ENCODE results near the gene PIH1D1. TPM values are rescaled to one million over a fixed set of nuclear protein-coding genes. Genes with fewer than 3 reads are reported as not detected.
A peak's percentile ranks its signal among the peaks of the same experiment; 100 is the strongest.

PIH1D1 gene
- total RNA-seq, 4 donors from 2014 or later, result 96.2 to 229 (median 115) TPM

DNA sequence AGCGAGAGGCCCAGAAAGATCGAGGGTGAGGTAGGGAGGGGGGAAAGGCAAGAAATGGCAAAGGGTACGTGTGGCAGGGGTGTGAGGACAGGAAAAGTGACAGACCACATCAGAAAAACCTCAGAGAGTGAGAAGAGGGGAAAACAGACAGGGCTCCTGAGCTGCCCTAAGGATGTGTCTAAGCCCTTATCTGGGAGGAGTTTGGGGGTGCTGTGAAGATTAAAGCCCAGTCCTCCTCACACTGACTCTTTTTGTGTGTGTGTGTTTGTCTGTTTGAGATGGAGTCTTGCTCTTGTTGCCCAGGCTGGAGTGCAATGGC lies 27.7 kb downstream of the PIH1D1 start:
- DNase-seq, result no peak

GRCh38 chr19:49423071-49423984 lies 28.3 kb downstream of the PIH1D1 start, which contains the start of gene PTH2:
Gene PTH2 (minus strand): TSS chr19:49423441. CDS start chr19:49423339, 102 bp downstream.
- peaks cover 3 to 27% (median 19%) of the 10 kb centered on the region in 4 donors for H3K4me1 ChIP-seq
- peak within 1 kb of the TSS in 3 of 4 donors; percentile 23 to 41 (median 24) for H3K4me3 ChIP-seq
- TF ChIP-seq POLR2A (IDR thresholded peaks at IDR 0.05), result no peak
- TF ChIP-seq, protein P1, sequence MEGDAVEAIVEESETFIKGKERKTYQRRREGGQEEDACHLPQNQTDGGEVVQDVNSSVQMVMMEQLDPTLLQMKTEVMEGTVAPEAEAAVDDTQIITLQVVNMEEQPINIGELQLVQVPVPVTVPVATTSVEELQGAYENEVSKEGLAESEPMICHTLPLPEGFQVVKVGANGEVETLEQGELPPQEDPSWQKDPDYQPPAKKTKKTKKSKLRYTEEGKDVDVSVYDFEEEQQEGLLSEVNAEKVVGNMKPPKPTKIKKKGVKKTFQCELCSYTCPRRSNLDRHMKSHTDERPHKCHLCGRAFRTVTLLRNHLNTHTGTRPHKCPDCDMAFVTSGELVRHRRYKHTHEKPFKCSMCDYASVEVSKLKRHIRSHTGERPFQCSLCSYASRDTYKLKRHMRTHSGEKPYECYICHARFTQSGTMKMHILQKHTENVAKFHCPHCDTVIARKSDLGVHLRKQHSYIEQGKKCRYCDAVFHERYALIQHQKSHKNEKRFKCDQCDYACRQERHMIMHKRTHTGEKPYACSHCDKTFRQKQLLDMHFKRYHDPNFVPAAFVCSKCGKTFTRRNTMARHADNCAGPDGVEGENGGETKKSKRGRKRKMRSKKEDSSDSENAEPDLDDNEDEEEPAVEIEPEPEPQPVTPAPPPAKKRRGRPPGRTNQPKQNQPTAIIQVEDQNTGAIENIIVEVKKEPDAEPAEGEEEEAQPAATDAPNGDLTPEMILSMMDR (IDR thresholded peaks at IDR 0.05), result no peak
- H3K36me3 ChIP-seq, result no peaks in the 10 kb centered on the region
- peaks cover 0 to 65% of the 10 kb centered on the region in 2 donors for H3K27me3 ChIP-seq
- no peak within 1 kb of the TSS for H3K27ac ChIP-seq
- no peaks in the 10 kb centered on the region for H3K9me3 ChIP-seq
- no peak for DNase-seq

More for the DNA sequence above, 27.7 kb downstream of the PIH1D1 start:
- no peak for TF ChIP-seq POLR2A (IDR thresholded peaks at IDR 0.05)
- TF ChIP-seq, protein P1 (IDR thresholded peaks at IDR 0.05), result no peak
- H3K36me3 ChIP-seq, result no peaks in the 10 kb centered on the region
- no peaks in the 10 kb centered on the region for H3K9me3 ChIP-seq
- peaks cover 3 to 32% (median 21%) of the 10 kb centered on the region in 4 donors for H3K4me1 ChIP-seq
- H3K27me3 ChIP-seq, result peaks cover 0 to 71% of the 10 kb centered on the region in 2 donors
- no peak overlapping the region for H3K27ac ChIP-seq
- no peak overlapping the region for H3K4me3 ChIP-seq

DNA sequence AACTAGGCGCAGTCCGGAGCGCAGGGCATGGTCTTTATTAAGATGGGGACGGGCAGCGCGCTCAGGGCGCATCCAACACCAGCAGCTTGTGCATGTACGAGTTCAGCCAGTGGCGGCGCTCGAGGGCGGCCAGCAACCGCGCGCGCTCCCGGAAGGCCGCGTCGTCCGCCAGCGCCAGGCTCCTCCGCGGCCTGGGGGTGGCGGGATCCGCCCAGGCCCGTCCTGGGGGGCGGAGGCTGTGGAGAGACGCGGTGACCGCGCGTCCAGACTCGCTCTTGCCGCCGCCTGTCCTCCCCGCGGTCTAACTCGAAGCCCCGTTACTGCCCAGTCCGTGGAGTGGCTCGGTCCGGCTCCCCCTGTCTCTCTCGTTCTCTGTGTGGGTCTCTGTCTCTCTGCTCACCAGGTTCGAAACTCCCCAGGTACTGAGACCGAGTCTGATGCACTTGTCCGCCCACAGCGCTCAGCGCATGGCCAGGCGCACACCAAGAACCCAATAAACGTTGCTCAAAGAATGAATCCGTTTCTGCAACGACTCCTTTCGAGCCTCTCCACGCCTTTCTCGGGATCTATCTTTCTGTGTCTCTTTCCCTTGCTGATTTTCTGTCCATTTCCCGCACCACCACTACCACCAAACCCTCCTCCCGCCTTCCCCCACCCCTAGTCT lies 29.1 kb downstream of the PIH1D1 start:
- no peak for DNase-seq
- Histone ChIP-seq H3K4me1 (peaks cover 3 to 21% (median 16%) of the 10 kb centered on the region in 4 donors), H3K4me3 (peak overlapping the region in 3 of 4 donors; percentile 23 to 41 (median 24)), H3K27me3 (peaks cover 0 to 58% of the 10 kb centered on the region in 2 donors), H3K9me3 (no peaks in the 10 kb centered on the region), H3K36me3 (no peaks in the 10 kb centered on the region), H3K27ac (no peak overlapping the region)
- TF ChIP-seq, protein P1 (IDR thresholded peaks at IDR 0.05), result peak in 3 of 6 experiments; percentile 16 to 39 (median 36)
- no peak for TF ChIP-seq POLR2A (IDR thresholded peaks at IDR 0.05)

GRCh38 chr19:49421878-49422202 lies 29.8 kb downstream of the PIH1D1 start:
- Histone ChIP-seq H3K9me3 (no peaks in the 10 kb centered on the region), H3K36me3 (no peaks in the 10 kb centered on the region), H3K4me1 (peaks cover 3 to 21% (median 16%) of the 10 kb centered on the region in 4 donors), H3K27me3 (peaks cover 0 to 53% of the 10 kb centered on the region in 2 donors), H3K27ac (no peak overlapping the region), H3K4me3 (no peak overlapping the region)
- DNase-seq, result no peak
- TF ChIP-seq, protein P1 (IDR thresholded peaks at IDR 0.05), result no peak
- no peak for TF ChIP-seq POLR2A (IDR thresholded peaks at IDR 0.05)

DNA sequence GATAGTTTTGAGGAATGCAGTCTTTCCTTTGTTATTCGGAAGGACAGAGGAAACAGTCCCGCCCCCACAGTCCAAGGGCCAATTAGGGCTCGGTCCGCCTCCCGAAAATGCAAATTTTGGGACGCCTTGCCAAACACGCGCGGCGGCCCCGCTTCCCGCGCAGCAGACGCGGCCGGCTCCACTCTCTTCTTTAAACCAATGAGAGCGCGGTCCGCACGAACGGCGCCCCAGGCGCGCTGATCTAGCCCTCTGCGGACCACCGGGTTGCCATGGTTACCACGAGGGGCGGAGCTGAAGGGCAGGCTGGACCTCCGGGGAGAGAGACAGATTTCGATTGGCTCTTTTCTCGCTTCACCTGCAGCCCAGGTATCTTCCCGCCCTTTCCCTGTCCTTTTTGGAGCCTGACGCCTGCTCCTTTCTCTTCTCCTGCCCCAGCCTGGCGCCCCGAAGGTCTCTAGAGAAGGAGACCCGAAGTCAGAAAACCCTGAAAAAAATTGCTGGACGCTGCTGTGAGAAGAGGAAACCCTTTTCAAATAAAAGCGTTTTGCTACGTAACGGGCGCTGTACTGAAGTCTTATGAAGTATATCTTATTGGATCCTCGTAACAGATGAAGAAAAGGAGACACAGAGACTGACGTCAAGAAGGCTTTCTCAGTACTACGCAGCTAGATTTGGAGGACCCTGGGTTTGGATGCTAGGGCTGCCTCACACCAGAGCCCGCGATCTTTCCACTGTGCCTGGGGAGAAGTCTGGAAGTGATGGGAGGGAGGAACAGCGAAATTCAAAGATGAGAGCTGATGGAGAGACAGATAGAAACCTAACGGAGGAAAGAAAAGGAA lies 30.4 kb downstream of the PIH1D1 start:
- Histone ChIP-seq H3K27me3 (peaks cover 0 to 47% of the 10 kb centered on the region in 2 donors), H3K27ac (no peak overlapping the region), H3K4me3 (peak overlapping the region in 2 of 4 donors; percentile 13 to 31), H3K9me3 (no peaks in the 10 kb centered on the region), H3K4me1 (peaks cover 3 to 21% (median 16%) of the 10 kb centered on the region in 4 donors), H3K36me3 (no peaks in the 10 kb centered on the region)
- no peak for TF ChIP-seq POLR2A (IDR thresholded peaks at IDR 0.05)
- TF ChIP-seq, protein P1 (IDR thresholded peaks at IDR 0.05), result no peak
- DNase-seq, result peak; percentile 35 to 67 (median 62)
